PC-3 (cell line): ENCODE data around the gene DIAPH3. TPM values are rescaled to one million over a fixed set of nuclear protein-coding genes. Genes with fewer than 3 reads are reported as not detected.

Source experiments
- ATAC-seq: fragments of 200-7000 bp; cut with Tn5 transposase; 2 replicates; pipeline ENCODE4 v1.9.1; 2020; ENCODE audit warnings: mild to moderate bottlenecking, moderate library complexity
- BruUV-seq: library from RNA; stranded (reverse); fragments of 400-500 nt; replicated peaks from 2 replicates; lab custom pipeline; 2021; lab: Mats Ljungman, UMichigan
- CTCF ChIA-PET: fragments of 300-600 bp; sonication (Branson Sonifier 250); formaldehyde crosslinking; loops from one replicate; lab custom pipeline; 2022; ENCODE audit warnings: antibody characterized with exemption; lab: Charles Lee
- POLR2A ChIA-PET: fragments of 300-600 bp; sonication (Branson Sonifier 250); formaldehyde crosslinking; loops from one replicate; lab custom pipeline; 2022; ENCODE audit warnings: antibody characterized with exemption; ENCODE audit not compliant: unreplicated experiment; lab: Charles Lee
- DNase-seq: peaks from one replicate; pipeline ENCODE4 v3.0.0-alpha.2; 2015
- H2AFZ ChIP-seq: fragments of 300-600 bp; sonication (generic); 2 replicates; pipeline ENCODE4 v1.6.0; 2016; ENCODE audit warnings: antibody characterized with exemption, low read length
- H3F3A ChIP-seq: fragments of 300-600 bp; sonication (generic); one replicate; pipeline ENCODE4 v1.6.0; 2017; ENCODE audit warnings: antibody characterized with exemption, low read length, control low read depth, mild to moderate bottlenecking; ENCODE audit not compliant: unreplicated experiment
- H3K27ac ChIP-seq: fragments of 300-600 bp; sonication (generic); 2 replicates; pipeline ENCODE4 v1.5.1; 2016; ENCODE audit warnings: mild to moderate bottlenecking, low read length
- H3K27me3 ChIP-seq: fragments of 300-600 bp; sonication (generic); 2 replicates; pipeline ENCODE4 v1.6.1; 2016; ENCODE audit warnings: low read length, mixed read lengths
- H3K36me3 ChIP-seq: fragments of 300-600 bp; sonication (generic); 2 replicates; pipeline ENCODE4 v1.6.1; 2016; ENCODE audit warnings: low read depth, mixed run types, low read length, mixed read lengths
- H3K4me1 ChIP-seq: fragments of 300-600 bp; sonication (generic); 2 replicates; pipeline ENCODE4 v1.5.1; 2016; ENCODE audit warnings: low read length; ENCODE audit not compliant: insufficient read depth
- H3K4me2 ChIP-seq: fragments of 300-600 bp; sonication (generic); 2 replicates; pipeline ENCODE4 v1.6.0; 2016; ENCODE audit warnings: low read length
- H3K4me3 ChIP-seq: fragments of 300-600 bp; sonication (generic); 2 replicates; pipeline ENCODE4 v1.5.1; 2016; ENCODE audit warnings: mild to moderate bottlenecking, low read length, mixed read lengths
- H3K79me2 ChIP-seq: fragments of 300-600 bp; sonication (generic); 2 replicates; pipeline ENCODE4 v1.6.1; 2017; ENCODE audit warnings: low read length, mixed read lengths
- H3K9ac ChIP-seq: fragments of 300-600 bp; sonication (generic); 2 replicates; pipeline ENCODE4 v1.6.0; 2016; ENCODE audit warnings: mild to moderate bottlenecking, low read length
- H3K9me2 ChIP-seq: fragments of 300-600 bp; sonication (generic); replicated peaks from 2 replicates; pipeline ENCODE4 v1.6.1; 2016; ENCODE audit warnings: mixed run types, low read length, mixed read lengths
- H3K9me3 ChIP-seq: fragments of 300-600 bp; sonication (generic); 2 replicates; pipeline ENCODE4 v1.6.1; 2016; ENCODE audit warnings: low read length, mixed read lengths
- H4K20me1 ChIP-seq: fragments of 300-600 bp; sonication (generic); 2 replicates; pipeline ENCODE4 v1.6.1; 2016; ENCODE audit warnings: low read length, mixed read lengths
- EZH2 ChIP-seq: fragments of 300-600 bp; sonication (generic); IDR thresholded peaks from one replicate; pipeline ENCODE4 v1.6.1; 2017; ENCODE audit warnings: antibody characterized with exemption, mild to moderate bottlenecking, low read length; ENCODE audit not compliant: unreplicated experiment
- EZH2phosphoT487 ChIP-seq: fragments of 300-600 bp; sonication (generic); IDR thresholded peaks from 2 replicates; pipeline ENCODE4 v1.6.1; 2018; ENCODE audit warnings: mild to moderate bottlenecking, antibody characterized with exemption, low read length, borderline replicate concordance
- intact Hi-C: fragments of 100-400 bp; cut with micrococcal nuclease; formaldehyde crosslinking; loops from 2 replicates; pipeline ENCODE4 v1.9.0; 2023
- total RNA-seq: library from RNA; depleted of rRNA; stranded (reverse); fragments of >200 nt; gene quantifications from 2 replicates; pipeline ENCODE4 v1.2.3, GENCODE V29; 2014
- TF ChIP-seq, protein P1 (sequence below): fragments of 300-600 bp; sonication (generic); conservative IDR thresholded peaks from 2 replicates; pipeline ENCODE4 v1.5.1; 2017; ENCODE audit warnings: antibody characterized with exemption, low read depth, mild to moderate bottlenecking, low read length

Gene DIAPH3
- total RNA-seq, 1 experiment from 2014 or later: 7.6 TPM

DNA sequence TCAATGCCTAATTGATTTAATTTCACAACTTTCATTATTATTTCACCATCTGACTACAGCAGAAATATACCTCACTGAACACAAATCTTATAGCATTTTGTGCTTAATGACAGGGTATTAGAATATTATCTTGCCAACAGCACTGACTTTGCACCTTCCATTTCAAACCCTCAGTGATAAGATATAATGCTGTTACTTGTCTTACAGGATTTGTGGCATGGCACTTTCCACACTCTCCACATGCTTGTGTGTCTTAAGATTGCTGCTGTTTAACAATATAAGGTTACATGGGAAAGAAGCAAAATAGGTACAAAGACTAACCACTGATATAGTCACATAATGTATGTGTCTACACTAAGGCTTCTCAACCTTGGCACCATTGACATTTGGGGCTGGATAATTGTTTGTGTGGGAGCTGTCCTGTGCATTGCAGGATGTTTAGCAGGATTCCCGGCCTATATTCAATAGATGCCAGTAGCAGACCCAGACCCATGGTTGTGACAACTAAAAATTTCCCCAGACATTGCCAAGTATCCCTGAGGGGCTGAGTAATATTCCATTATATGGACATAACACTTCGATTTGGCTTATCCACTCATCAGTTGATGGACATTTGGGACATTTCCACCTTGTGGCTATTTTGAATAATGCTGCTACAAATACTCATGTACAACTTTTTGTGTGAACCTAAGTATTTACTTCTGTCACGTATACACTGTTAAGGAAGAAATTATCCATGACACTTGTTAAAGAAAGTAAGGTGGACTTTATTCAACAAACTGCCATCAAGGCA lies 5.7 kb upstream of the DIAPH3 start:
- CTCF ChIA-PET: no interaction called here
- no peaks in the 10 kb centered on the region for H3K36me3 ChIP-seq
- BruUV-seq: no TSS peak
- H3K27me3 ChIP-seq: no peaks in the 10 kb centered on the region
- H3F3A ChIP-seq: no peaks in the 10 kb centered on the region
- POLR2A ChIA-PET: no interaction called here
- H3K4me1 ChIP-seq: peaks cover 8% of the 10 kb centered on the region
- intact Hi-C loops: no loop called here
- no peak overlapping the region for H2AFZ ChIP-seq
- DNase-seq (peak; percentile 12), ATAC-seq (no peak)
- TF ChIP-seq, protein P1, sequence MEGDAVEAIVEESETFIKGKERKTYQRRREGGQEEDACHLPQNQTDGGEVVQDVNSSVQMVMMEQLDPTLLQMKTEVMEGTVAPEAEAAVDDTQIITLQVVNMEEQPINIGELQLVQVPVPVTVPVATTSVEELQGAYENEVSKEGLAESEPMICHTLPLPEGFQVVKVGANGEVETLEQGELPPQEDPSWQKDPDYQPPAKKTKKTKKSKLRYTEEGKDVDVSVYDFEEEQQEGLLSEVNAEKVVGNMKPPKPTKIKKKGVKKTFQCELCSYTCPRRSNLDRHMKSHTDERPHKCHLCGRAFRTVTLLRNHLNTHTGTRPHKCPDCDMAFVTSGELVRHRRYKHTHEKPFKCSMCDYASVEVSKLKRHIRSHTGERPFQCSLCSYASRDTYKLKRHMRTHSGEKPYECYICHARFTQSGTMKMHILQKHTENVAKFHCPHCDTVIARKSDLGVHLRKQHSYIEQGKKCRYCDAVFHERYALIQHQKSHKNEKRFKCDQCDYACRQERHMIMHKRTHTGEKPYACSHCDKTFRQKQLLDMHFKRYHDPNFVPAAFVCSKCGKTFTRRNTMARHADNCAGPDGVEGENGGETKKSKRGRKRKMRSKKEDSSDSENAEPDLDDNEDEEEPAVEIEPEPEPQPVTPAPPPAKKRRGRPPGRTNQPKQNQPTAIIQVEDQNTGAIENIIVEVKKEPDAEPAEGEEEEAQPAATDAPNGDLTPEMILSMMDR: peak; percentile 35
- TF ChIP-seq EZH2: no peak
- no peaks in the 10 kb centered on the region for H3K9me2 ChIP-seq
- no peaks in the 10 kb centered on the region for H4K20me1 ChIP-seq
- H3K4me2 ChIP-seq: no peak overlapping the region
- no peaks in the 10 kb centered on the region for H3K9me3 ChIP-seq
- peaks cover 5% of the 10 kb centered on the region; the same call in 1 of the 2 replicates for H3K79me2 ChIP-seq
- no peak overlapping the region for H3K4me3 ChIP-seq
- H3K27ac ChIP-seq: no peak overlapping the region
- no peak overlapping the region for H3K9ac ChIP-seq

DNA sequence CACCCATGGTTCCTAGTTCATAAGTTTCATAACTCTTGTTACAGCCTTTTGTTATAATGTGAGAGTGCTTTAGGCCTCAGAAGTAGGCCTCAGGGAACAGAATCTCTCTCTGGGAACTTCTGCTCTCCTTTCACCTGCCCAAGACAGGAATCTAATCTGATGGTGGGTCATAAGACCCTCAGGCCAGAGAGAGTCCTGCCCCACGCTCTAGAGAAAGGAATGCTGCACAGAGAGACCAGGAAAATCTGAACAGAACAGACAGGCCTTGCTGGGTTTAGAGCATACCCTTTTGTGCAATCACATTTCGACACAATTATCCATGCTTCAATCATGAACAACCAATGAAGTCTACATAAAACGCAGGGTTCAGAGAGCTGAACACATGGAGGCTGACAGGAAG lies 3.4 kb upstream of the DIAPH3 start:
- Histone ChIP-seq H3K9me2 (no peaks in the 10 kb centered on the region), H3K4me2 (no peak overlapping the region), H3K27ac (no peak overlapping the region), H3K79me2 (peaks cover 22% of the 10 kb centered on the region), H3K36me3 (no peaks in the 10 kb centered on the region), H3K4me3 (no peak overlapping the region), H3K9me3 (no peaks in the 10 kb centered on the region), H2AFZ (no peak overlapping the region), H3K9ac (no peak overlapping the region), H3K27me3 (no peaks in the 10 kb centered on the region), H3K4me1 (peaks cover 18% of the 10 kb centered on the region), H3F3A (no peaks in the 10 kb centered on the region), H4K20me1 (no peaks in the 10 kb centered on the region)
- no TSS peak for BruUV-seq
- no peak for DNase-seq
- ChIA-PET POLR2A (no interaction called here), CTCF (no interaction called here)
- intact Hi-C loops: no loop called here
- ATAC-seq: no peak
- TF ChIP-seq, protein P1: no peak

DNA sequence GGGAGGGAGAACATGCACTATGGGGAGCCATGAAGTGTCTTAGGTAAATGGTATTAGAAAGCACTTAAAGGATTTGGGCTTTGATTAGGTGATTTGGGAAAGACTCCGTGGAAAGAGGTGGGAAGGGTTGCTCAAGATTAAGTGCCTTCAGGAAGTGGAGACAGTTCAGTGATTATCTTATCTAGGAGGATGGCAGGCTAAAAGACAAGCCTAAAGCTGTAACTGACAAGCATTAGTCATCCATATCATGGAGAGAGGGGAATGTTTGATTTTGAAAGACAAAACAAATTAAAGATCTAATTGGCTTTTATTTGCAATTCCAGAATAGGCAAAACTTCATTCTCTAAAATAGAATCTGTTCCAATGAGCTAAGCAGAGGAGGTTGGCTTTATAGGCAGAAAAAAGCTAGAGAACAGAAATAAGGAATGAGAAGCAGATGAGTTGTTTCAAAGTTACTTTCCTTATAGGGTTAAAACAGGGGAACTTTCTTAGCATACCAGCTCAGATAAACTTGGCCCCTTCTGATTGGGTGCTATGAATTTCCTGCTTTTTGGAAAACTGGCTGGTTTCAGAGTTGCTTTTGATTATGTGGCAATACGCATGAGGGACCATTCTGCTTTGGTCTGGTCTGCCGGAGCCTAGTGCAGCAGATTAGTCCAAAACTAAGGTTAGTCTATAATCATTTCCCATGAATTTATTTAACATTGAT lies 1.8 kb upstream of the DIAPH3 start:
- TF ChIP-seq EZH2phosphoT487 (no peak), EZH2 (no peak)
- TF ChIP-seq, protein P1: no peak
- Histone ChIP-seq H3K4me2 (peak overlapping the region; percentile 95; the same call in 1 of the 2 replicates), H3K4me3 (no peak overlapping the region), H3F3A (no peaks in the 10 kb centered on the region), H3K79me2 (peaks cover 38% of the 10 kb centered on the region), H3K27me3 (no peaks in the 10 kb centered on the region), H3K9ac (no peak overlapping the region), H2AFZ (no peak overlapping the region), H3K9me2 (no peaks in the 10 kb centered on the region), H3K9me3 (no peaks in the 10 kb centered on the region), H4K20me1 (no peaks in the 10 kb centered on the region), H3K27ac (no peak overlapping the region), H3K36me3 (no peaks in the 10 kb centered on the region), H3K4me1 (peaks cover 18% of the 10 kb centered on the region)
- ChIA-PET POLR2A (no interaction called here), CTCF (no interaction called here)
- DNase-seq (no peak), ATAC-seq (no peak)
- BruUV-seq: no TSS peak
- intact Hi-C loops: no loop called here
